Measurements from ENCODE around the gene SYS1.

SYS1 gene

GRCh38 chr20:45387274-45387673, 24.3 kb downstream of the SYS1 start:
- TF ChIP-seq, protein P1, sequence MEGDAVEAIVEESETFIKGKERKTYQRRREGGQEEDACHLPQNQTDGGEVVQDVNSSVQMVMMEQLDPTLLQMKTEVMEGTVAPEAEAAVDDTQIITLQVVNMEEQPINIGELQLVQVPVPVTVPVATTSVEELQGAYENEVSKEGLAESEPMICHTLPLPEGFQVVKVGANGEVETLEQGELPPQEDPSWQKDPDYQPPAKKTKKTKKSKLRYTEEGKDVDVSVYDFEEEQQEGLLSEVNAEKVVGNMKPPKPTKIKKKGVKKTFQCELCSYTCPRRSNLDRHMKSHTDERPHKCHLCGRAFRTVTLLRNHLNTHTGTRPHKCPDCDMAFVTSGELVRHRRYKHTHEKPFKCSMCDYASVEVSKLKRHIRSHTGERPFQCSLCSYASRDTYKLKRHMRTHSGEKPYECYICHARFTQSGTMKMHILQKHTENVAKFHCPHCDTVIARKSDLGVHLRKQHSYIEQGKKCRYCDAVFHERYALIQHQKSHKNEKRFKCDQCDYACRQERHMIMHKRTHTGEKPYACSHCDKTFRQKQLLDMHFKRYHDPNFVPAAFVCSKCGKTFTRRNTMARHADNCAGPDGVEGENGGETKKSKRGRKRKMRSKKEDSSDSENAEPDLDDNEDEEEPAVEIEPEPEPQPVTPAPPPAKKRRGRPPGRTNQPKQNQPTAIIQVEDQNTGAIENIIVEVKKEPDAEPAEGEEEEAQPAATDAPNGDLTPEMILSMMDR (IDR thresholded peaks at IDR 0.05): no peak
- H3K4me1 ChIP-seq (ENCODE audit: control insufficient read depth in 1 of 2, insufficient read depth in 1 of 2, low read depth in 1 of 2, low read length in 1 of 2): peaks cover 7 to 11% of the 10 kb centered on the region in 2 experiments
- H3K27me3 ChIP-seq: no peaks in the 10 kb centered on the region
- no peak overlapping the region for H3K4me3 ChIP-seq (ENCODE audit: low read depth in 1 of 2, low read length in 1 of 2)
- H3K36me3 ChIP-seq: no peaks in the 10 kb centered on the region
- H3K27ac ChIP-seq: no peak overlapping the region
- no peaks in the 10 kb centered on the region for H3K9me3 ChIP-seq

DNA sequence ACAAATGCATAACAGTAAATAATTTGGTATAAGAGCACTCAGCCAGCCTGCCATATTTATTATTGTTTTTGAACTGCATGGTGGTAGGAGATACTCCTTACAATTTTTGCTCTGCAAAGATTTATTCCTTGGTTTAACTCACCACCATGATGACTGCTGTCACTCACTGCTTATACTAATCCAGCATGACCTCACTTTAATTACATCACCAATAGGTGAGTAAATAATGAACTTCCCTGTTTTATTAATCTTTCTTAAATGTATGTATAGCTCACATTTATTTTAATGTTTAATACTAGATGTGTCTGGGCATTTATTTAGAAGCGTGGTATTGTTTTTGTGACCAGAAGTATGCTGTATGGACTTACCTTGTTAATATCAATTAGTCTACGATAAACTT, 28.0 kb downstream of the SYS1 start:
- H3K9me3 ChIP-seq: no peaks in the 10 kb centered on the region
- H3K27ac ChIP-seq: no peak overlapping the region
- no peak overlapping the region for H3K4me3 ChIP-seq (ENCODE audit: low read depth in 1 of 2, low read length in 1 of 2)
- no peaks in the 10 kb centered on the region for H3K27me3 ChIP-seq
- peaks cover 7 to 11% of the 10 kb centered on the region in 2 experiments for H3K4me1 ChIP-seq (ENCODE audit: control insufficient read depth in 1 of 2, insufficient read depth in 1 of 2, low read depth in 1 of 2, low read length in 1 of 2)
- no peaks in the 10 kb centered on the region for H3K36me3 ChIP-seq
- TF ChIP-seq, protein P1 (IDR thresholded peaks at IDR 0.05): no peak

DNA sequence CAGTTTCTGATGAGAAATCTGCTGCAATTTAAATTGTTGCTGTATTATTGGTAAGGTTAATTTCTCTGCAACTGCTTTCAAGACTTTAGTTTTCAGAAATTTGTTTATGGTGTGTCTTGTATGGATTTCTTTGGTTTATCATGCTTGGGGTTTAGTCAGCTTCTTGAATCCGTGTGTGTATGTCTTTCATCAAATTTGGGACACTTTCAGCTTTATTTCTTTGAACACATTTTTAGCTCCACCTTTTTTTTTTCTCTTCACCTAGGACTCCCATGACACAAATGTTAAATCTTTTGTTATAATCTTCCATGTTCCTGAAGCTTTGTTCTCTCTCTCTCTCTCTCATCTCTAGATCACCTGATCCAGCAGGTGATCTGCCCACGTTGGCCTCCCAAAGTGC, 28.6 kb downstream of the SYS1 start:
- no peaks in the 10 kb centered on the region for H3K9me3 ChIP-seq
- peaks cover 7 to 11% of the 10 kb centered on the region in 2 experiments for H3K4me1 ChIP-seq (ENCODE audit: control insufficient read depth in 1 of 2, insufficient read depth in 1 of 2, low read depth in 1 of 2, low read length in 1 of 2)
- no peaks in the 10 kb centered on the region for H3K27me3 ChIP-seq
- H3K4me3 ChIP-seq (ENCODE audit: low read depth in 1 of 2, low read length in 1 of 2): no peak overlapping the region
- TF ChIP-seq, protein P1 (IDR thresholded peaks at IDR 0.05): no peak
- no peaks in the 10 kb centered on the region for H3K36me3 ChIP-seq
- no peak overlapping the region for H3K27ac ChIP-seq

GRCh38 chr20:45392733-45393132, 29.8 kb downstream of the SYS1 start:
- H3K4me1 ChIP-seq (ENCODE audit: control insufficient read depth in 1 of 2, insufficient read depth in 1 of 2, low read depth in 1 of 2, low read length in 1 of 2): peaks cover 7 to 11% of the 10 kb centered on the region in 2 experiments
- H3K4me3 ChIP-seq (ENCODE audit: low read depth in 1 of 2, low read length in 1 of 2): no peak overlapping the region
- TF ChIP-seq, protein P1 (IDR thresholded peaks at IDR 0.05): no peak
- no peaks in the 10 kb centered on the region for H3K36me3 ChIP-seq
- H3K27me3 ChIP-seq: no peaks in the 10 kb centered on the region
- no peak overlapping the region for H3K27ac ChIP-seq
- no peaks in the 10 kb centered on the region for H3K9me3 ChIP-seq

DNA sequence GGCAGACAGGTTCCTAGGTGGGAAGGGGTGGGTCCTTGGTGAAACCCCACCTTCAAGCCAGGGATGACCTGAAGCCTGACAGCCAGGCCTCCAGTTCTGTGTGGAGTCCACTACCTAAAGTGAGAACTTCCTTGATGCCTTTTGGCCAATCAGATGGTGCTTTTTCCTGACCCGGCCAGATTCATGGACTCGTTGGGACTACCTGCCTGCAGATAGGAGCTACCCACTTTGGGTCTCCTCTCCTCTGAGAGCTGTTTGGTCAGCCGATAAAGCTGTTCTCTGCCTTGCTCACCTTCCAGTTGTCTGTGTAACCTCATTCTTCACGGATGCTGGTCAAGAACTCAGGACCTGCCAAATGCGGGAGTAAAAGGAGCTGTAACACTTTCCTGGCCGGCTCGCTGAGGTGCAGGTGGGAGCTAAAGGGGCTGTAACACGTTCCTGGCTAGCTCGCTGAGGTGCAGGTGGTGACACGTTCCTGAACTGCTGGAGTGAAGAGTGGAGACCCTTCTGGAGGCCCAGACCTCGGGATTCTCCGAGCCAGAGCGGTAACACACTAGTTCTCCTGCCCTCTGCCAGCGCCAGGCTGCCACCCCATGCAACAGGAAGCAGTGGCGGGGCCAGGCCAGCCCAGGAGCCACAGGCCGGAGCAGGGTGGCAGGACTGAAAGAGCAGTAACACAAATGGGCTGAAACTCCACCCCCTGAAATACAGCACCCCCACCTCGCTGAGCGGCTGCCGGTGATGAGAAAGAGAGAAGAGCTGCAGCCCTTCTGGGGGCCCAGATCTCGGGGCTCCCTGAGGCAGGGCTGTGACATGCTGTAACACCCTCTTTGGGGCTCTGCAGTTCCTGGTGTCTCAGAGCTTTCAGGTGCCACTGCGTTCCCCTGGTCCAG, 31.5 kb downstream of the SYS1 start:
- Histone ChIP-seq H3K36me3 (no peaks in the 10 kb centered on the region), H3K27me3 (no peaks in the 10 kb centered on the region), H3K4me1 (ENCODE audit: control insufficient read depth in 1 of 2, insufficient read depth in 1 of 2, low read depth in 1 of 2, low read length in 1 of 2) (peaks cover 7 to 11% of the 10 kb centered on the region in 2 experiments), H3K4me3 (ENCODE audit: low read depth in 1 of 2, low read length in 1 of 2) (no peak overlapping the region), H3K9me3 (no peaks in the 10 kb centered on the region), H3K27ac (no peak overlapping the region)
- TF ChIP-seq, protein P1 (IDR thresholded peaks at IDR 0.05): no peak

Data from neutrophil (primary cell).